ENCODE results near the gene CTPS1. TPM values are rescaled to one million over a fixed set of nuclear protein-coding genes. Genes with fewer than 3 reads are reported as not detected.
A peak's percentile ranks its signal among the peaks of the same experiment; 100 is the strongest.

CTPS1 gene
- total RNA-seq, 1 donor from 2014 or later, result 73.8 TPM

DNA sequence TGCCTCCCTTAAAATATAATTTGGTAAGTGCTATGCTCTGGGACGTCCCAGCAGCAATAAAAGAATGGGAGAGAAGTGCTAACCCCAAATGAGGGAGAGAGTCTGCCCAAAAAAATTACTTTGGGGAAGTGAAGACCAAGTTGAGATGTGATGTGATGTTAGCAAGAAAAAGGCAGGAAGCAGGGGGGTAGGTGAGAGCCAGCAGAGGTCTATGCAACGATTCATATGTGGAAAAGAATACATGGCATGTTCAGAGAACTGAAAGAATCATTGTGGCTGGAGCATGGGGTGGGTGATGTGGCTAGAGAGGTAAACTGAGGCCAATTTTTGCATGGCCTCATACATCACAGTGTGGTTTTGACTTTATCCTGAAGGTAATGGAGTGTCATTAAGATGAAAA lies 5.6 kb upstream of the CTPS1 start:
- H3K4me3 Mint-ChIP-seq, result no peak overlapping the region
- H4K20me1 ChIP-seq (ENCODE audit: low read depth), result no peaks in the 10 kb centered on the region
- H3K4me3 ChIP-seq, result no peak overlapping the region
- peaks cover 2% of the 10 kb centered on the region for H3K27me3 Mint-ChIP-seq (ENCODE audit: insufficient read depth, low read depth)
- H3K9me3 Mint-ChIP-seq, result no peaks in the 10 kb centered on the region
- no peak overlapping the region for H3K27ac ChIP-seq
- no peaks in the 10 kb centered on the region for H3K4me1 ChIP-seq
- no peaks in the 10 kb centered on the region for H3K27me3 ChIP-seq
- no peak for DNase-seq (ENCODE audit: low spot score)
- no peak overlapping the region for H3K9ac ChIP-seq
- H3K36me3 ChIP-seq, result no peaks in the 10 kb centered on the region
- H3K4me1 Mint-ChIP-seq, result peaks cover 2% of the 10 kb centered on the region
- H3K9me3 ChIP-seq (ENCODE audit: low read depth), result no peaks in the 10 kb centered on the region
- H2AFZ ChIP-seq (replicated peaks), result no peak overlapping the region
- H3K4me2 ChIP-seq, result no peak overlapping the region
- H3K36me3 Mint-ChIP-seq, result peaks cover 2% of the 10 kb centered on the region
- no peak for TF ChIP-seq EZH2phosphoT487 (IDR thresholded peaks at IDR 0.05)
- TF ChIP-seq CTCF (IDR thresholded peaks at IDR 0.05), result no peak
- TF ChIP-seq EZH2 (IDR thresholded peaks at IDR 0.05), result no peak
- H3F3A ChIP-seq (ENCODE audit: low read depth), result peaks cover 4% of the 10 kb centered on the region
- H3K79me2 ChIP-seq (ENCODE audit: low read depth), result no peaks in the 10 kb centered on the region
- no peak overlapping the region for H3K27ac Mint-ChIP-seq

GRCh38 chr1:40974945-40975344 lies 4.6 kb upstream of the CTPS1 start:
- Mint-ChIP-seq H3K27ac (no peak overlapping the region), H3K36me3 (peaks cover 2% of the 10 kb centered on the region), H3K9me3 (no peaks in the 10 kb centered on the region), H3K4me3 (no peak overlapping the region), H3K27me3 (ENCODE audit: insufficient read depth, low read depth) (peaks cover 3% of the 10 kb centered on the region), H3K4me1 (peaks cover 3% of the 10 kb centered on the region)
- Histone ChIP-seq H3K27me3 (no peaks in the 10 kb centered on the region), H3K4me2 (no peak overlapping the region), H3K4me3 (no peak overlapping the region), H3K36me3 (no peaks in the 10 kb centered on the region), H3K4me1 (no peaks in the 10 kb centered on the region), H3K27ac (no peak overlapping the region), H4K20me1 (ENCODE audit: low read depth) (no peaks in the 10 kb centered on the region), H3F3A (ENCODE audit: low read depth) (peaks cover 13% of the 10 kb centered on the region), H2AFZ (replicated peaks) (no peak overlapping the region), H3K9me3 (ENCODE audit: low read depth) (no peaks in the 10 kb centered on the region), H3K9ac (no peak overlapping the region), H3K79me2 (ENCODE audit: low read depth) (peaks cover under 1% of the 10 kb centered on the region)
- DNase-seq (ENCODE audit: low spot score), result no peak
- no peak for TF ChIP-seq EZH2 (IDR thresholded peaks at IDR 0.05)
- no peak for TF ChIP-seq EZH2phosphoT487 (IDR thresholded peaks at IDR 0.05)
- no peak for TF ChIP-seq CTCF (IDR thresholded peaks at IDR 0.05)

GRCh38 chr1:40976952-40977690 lies 2.4 kb upstream of the CTPS1 start:
- no peak for TF ChIP-seq CTCF (IDR thresholded peaks at IDR 0.05)
- TF ChIP-seq EZH2 (IDR thresholded peaks at IDR 0.05), result no peak
- no peak for TF ChIP-seq EZH2phosphoT487 (IDR thresholded peaks at IDR 0.05)
- no peak overlapping the region for H3K27ac Mint-ChIP-seq
- H3K9me3 Mint-ChIP-seq, result no peaks in the 10 kb centered on the region
- H3K4me2 ChIP-seq, result no peak overlapping the region
- peaks cover 22% of the 10 kb centered on the region for H3K79me2 ChIP-seq (ENCODE audit: low read depth)
- peak overlapping the region; percentile 4 for H3K4me3 Mint-ChIP-seq
- H3K27me3 Mint-ChIP-seq (ENCODE audit: insufficient read depth, low read depth), result peaks cover 3% of the 10 kb centered on the region
- H3F3A ChIP-seq (ENCODE audit: low read depth), result peaks cover 13% of the 10 kb centered on the region
- H3K4me1 Mint-ChIP-seq, result peaks cover 18% of the 10 kb centered on the region
- no peaks in the 10 kb centered on the region for H3K36me3 ChIP-seq
- H3K9ac ChIP-seq, result no peak overlapping the region
- no peak overlapping the region for H3K4me3 ChIP-seq
- no peaks in the 10 kb centered on the region for H3K27me3 ChIP-seq
- H3K9me3 ChIP-seq (ENCODE audit: low read depth), result no peaks in the 10 kb centered on the region
- no peak overlapping the region for H3K27ac ChIP-seq
- H3K4me1 ChIP-seq, result peaks cover 16% of the 10 kb centered on the region
- no peak for DNase-seq (ENCODE audit: low spot score)
- peaks cover 2% of the 10 kb centered on the region for H3K36me3 Mint-ChIP-seq
- H4K20me1 ChIP-seq (ENCODE audit: low read depth), result peaks cover 20% of the 10 kb centered on the region
- H2AFZ ChIP-seq (replicated peaks), result no peak overlapping the region

Data from neural progenitor cell (in vitro differentiated cells).